ENCODE measurements around the gene TMEM131.
"Not testable (repeated sequence)": the region's sequence is repeated elsewhere in the genome, so short reads cannot be mapped to it uniquely, and the experiment has no call there.

Gene TMEM131

DNA sequence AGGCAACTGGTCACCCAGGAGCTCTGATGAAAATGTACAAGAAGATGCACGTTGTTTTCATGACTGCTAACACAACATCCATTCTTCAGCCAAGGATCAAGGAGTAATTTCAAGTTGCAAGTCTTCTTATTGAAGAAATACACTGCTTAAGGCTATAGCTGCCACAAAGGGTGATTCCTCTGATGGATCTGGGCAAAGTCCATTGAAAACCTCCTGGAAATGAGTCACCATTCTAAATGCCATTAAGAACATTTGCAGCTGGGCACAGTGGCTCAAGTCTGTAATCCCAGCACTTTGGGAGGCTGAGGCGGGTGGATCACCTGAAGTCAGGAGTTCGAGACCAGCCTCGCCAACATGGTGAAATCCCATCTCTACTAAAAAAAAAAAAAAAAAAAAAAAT lies 142.7 kb downstream of the TMEM131 start:
- DNase-seq = not testable (repeated sequence)

DNA sequence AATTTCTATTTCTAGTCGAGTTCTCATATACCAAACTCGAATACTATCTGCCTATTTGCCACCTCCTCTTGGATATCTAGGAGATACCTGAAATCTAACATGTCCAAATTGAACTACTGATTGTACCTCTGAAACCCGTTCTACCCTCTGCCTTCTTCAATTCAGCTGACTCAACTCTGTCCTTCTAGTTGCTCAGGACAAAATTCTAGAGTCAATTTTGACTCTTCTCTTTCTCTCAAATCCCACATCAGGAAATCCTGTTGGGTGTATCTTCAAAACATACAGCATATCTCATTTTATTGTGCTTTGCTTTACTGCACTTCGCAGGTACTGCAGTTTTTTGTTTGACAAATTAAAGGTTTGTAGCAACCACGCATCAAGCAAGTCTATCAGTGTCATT lies 144.6 kb downstream of the TMEM131 start:
- DNase-seq = no peak

DNA sequence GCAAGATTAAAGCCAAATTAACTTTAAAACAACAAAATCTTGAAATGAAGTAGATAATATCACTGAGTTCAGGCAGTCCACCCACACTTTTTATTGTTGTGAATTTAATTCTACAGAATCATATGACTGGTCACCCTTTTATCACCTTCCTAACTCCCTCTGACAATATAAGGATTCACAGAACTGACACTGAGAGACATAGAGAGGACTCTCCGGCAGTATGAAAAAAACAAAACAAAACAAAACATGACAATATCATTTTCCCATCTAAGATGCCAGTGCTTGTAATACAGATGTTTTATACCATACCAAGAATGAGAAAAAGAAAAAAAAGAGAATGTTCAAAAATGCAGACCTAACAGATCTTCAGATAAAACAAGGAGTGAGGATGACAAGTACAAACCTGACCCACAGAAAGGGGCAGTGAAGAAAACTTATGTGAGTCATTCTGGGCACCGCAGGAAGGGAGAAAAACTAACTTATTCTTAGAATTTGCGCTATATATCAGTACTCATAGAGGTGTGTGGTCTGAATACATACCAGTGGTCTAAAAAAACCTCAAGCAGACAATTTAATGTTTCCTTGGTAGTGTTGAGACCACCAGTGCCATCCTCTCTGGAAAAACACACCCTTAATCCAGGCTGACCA lies 145.7 kb downstream of the TMEM131 start:
- DNase-seq = peak; percentile 9

DNA sequence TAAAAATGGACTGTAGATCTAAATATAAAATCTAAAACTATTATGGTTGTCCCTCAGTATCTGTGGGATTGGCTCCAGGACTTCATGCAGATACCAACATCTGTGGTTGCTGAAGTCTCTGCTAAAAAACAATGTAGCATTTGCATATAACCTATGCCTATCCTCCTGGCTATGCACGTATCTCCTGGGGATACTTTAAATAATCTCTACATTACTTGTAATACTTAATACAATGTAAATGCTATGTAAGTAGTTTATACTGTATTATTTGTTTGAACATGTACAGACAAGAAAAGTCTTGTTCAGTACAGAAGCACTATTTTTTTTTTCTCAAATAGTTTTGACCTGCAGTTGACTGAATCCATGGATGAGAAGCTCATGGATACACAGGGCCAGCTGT lies 147.4 kb downstream of the TMEM131 start:
- DNase-seq = no peak

DNA sequence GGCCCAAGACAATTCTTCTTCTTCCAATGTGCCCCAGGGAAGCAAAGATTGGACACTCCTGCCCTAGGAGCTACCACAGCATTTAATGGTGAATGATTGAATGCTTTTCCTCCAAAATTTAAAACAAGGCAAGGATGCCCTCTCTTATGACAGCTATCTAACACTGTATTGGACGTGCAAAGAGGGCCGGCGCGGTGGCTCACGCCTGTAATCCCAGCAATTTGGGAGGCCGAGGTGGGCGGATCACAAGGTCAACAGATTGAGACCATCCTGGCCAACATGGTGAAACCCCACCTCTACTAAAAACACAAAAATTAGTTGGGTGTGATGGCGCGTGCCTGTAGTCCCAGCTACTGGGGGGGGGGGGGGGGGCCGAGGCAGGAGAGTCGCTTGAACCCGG lies 149.0 kb downstream of the TMEM131 start:
- DNase-seq = not testable (repeated sequence)

DNA sequence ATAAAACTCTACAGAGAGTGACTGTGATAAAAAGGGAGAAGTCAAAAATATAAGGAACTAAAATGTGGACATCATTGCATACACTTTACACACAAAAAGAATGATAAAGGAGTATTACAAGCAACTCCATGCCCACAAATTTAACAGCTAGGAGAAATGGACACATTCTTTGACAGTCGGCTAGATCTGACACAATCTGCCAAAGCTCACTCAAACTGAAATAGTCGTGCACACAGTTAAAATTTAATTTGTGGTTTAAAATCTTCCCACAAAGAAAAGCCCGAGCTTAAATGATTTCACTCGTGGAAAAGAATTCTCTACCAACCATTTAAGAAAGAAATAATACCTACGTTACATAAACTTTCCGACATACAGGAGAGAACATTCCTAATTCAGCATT lies 149.9 kb downstream of the TMEM131 start:
- no peak for DNase-seq

DNA sequence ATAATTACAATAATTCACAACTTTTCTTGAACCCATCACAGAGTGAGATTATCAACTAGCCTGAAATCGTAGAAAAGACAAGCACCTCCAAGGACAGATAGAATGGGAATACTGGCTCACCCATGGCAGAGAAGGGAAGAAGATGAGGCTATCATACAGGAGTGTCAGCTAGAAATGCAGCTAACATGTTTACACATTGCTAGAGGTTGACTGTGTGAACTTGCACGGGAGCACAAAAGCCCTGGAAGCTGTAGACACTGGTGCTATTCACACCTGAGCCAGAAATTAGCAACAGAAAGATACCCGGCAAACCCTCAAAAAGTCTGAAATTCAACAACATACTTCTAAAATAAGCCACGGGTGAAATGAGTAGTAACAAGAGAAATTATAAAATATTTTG lies 150.6 kb downstream of the TMEM131 start:
- DNase-seq = no peak

DNA sequence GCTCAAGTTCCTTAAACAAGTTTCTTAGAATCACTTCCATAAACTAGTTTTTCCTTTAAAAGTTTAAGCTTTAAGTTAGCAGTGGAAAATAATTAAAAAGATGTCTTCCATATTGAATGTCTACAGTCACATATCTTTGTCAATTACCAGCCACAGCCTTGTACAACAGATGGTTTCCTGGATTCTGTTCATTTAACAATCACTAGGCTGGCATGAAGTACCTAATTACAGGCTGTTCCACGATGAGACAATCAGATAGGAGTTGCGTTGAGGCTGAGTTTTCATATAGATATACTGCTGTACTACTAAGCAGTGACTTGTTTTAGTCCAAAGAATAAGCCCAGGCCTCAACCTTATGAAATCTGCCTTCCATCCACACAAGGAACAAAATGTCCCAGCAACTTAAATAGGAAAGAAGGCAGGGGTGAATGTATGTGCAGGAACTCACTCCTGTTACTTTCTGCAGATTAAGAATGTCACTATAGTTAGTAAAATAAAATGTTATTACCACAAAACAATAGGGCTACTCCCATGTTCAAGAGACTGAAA lies 151.4 kb downstream of the TMEM131 start:
- no peak for DNase-seq

DNA sequence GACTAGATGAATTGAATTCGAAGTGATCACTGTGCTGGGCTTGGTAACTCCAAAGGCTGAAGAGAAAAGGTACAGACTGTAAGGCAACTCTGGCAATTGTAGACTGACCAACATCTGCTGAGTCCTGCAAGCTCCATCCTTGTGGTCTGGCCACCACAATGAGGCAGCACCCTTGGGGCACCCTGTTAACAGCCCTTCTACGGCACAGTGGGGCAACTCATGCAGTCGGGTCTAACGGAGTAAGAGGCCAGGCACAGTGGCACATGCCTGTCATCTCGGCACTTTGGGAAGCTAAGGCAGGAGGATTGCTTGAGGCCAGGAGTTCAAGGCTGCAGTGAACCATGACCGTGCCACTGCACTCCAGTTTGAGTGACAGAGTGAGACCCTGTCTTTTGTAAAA lies 155.6 kb downstream of the TMEM131 start:
- no peak for DNase-seq

DNA sequence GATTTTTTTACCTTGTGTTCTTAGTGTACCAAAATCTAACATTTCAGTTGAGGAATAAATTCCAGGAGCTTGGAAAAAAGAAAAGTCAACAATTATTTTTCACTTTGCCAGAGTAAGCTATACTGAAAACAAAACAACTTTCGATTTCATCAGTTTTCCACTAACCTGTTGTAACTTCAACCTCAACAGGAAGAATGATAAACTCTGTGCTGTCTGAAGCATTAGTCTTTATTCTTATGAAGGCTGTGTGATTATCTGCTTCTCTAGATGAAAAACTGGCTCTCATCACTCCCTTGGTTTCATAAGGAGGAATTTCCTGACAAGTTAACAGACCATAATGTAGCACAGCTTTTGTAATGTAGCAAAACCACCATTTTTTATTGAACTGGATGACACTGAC lies 161.1 kb downstream of the TMEM131 start:
- DNase-seq = no peak

DNA sequence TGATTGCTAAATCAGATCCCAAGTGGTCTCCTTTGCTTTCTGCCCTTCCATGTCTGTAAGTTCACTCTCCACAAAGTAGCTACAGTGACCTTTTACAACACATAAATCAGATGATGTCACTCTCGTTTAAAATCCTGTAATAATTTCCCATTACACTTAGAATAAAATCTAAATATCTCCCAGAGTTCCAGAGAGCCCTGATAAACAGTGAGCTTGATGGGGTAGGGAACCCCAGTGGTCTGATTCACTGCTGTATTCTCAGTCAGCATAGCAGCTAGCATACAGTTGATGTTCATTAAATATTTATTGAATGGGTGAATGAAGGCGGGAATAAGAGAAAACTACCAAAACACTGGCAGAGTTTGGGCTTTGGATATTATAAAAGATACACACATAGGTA lies 164.6 kb downstream of the TMEM131 start:
- no peak for DNase-seq

DNA sequence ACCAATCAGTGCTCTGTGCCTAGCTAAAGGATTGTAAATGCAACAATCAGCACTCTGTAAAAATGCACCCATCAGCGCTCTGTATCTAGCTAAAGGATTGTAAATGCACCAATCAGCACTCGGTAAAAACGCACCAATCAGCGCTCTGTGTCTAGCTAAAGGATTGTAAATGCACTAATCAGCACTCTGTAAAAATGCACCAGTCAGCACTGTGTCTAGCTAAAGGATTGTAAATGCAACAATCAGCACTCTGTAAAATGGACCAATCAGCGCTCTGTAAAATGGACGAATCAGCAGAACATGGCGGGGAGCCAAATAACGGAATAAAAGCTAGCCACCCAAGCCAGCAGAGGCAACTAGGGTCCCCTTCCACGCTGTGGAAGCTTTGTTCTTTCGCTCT lies 166.5 kb downstream of the TMEM131 start:
- DNase-seq = not testable (repeated sequence)

DNA sequence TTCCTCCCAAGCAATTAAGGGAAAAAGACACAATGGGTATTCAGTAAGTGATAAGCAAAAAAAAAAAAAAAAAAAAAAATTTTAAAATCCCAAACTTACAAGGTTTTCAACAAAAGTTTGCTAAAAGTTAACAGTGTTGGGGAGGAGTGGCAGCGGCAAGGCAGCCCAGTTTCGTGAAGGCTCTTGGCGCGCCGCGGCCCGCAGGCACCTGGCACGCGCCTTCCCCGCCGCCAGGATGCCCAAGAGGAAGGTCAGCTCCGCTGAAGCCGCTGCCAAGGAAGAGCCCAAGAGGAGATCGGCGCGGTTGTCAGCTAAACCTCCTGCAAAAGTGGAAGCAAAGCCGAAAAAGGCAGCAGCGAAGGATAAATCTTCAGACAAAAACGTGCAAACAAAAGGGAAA lies 168.7 kb downstream of the TMEM131 start:
- DNase-seq = not testable (repeated sequence)

DNA sequence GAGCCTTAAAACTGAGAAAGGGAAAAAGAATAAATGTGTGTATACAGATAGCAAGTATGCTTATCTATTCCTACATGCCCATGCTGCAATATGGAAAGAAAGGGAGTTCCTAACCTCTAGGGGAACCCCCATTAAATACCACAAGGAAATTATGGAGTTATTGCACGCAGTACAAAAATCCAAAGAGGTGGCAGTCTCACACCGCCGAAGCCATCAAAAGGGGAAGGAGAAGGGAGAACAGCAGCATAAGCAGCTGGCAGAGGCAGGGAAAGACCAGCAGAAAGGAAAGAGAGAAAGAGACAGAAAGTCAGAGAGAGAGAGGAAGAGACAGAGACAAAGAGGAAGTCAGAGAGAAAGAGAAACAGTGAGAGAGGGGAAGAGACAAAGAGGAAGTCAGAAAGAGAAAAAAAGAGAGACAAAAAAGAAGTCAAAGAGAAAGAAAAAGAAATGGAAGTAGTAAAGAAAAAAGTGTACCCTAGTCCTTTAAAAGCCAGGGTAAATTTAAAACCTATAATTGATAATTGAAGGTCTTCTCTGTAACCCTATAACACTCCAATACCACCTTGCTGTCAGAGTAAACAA lies 169.4 kb downstream of the TMEM131 start:
- not testable (repeated sequence) for DNase-seq

DNA sequence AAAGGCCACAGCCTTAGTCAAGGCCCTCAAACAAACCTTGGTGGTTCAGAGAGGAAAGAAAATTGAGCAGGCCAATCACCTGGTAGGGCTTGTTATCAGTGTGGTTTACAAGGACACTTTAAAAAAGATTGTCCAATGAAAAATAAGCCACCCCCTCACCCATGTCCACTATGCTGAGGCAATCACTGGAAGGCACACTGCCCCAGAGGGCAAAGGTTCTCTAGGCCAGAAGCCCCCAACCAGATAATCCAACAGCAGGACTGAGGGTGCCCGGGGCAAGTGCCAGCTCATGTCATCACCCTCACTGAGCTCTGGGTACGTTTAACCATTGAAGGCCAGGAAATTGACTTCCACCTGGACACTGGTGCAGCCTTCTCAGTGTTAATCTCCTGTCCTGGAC lies 171.7 kb downstream of the TMEM131 start:
- DNase-seq = not testable (repeated sequence)

DNA sequence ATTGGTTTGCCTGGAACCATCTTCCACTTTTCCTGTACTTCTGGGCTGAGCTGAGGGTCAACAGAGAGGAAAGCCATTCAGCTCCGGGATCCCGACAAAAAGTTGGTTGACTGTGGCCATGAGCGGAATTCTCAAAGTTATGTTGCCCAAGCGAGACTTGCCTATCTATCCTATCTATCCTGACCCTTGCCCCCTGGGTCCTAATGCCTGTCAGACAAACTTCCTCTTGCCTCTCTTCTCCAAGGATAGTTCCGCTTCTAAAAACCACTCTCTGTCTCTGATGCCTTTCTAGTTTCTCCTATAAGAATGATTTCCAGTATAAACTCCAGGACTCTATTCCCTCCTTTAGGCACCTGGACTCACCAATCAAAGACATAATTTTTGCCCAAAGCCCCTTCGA lies 173.9 kb downstream of the TMEM131 start:
- DNase-seq = not testable (repeated sequence)

DNA sequence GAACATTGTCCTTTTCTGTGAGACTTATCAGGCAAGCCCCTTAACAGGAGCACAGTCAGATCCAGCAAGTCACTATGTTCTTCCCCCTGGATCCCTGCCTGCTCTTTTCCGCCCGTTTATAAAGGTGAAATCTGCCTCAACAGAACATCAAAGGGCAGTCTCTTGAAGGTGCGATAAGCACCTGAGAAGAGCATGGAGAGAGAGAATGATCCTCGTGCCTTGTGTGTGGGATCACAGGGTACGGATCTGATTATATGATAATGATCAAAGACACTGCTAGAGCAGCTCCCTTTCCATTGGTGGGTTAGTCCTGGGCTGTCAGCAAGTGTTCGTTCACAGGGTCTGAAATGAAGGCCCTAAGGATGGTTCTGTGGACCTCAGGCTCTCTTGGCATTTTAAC lies 176.0 kb downstream of the TMEM131 start:
- no peak for DNase-seq

DNA sequence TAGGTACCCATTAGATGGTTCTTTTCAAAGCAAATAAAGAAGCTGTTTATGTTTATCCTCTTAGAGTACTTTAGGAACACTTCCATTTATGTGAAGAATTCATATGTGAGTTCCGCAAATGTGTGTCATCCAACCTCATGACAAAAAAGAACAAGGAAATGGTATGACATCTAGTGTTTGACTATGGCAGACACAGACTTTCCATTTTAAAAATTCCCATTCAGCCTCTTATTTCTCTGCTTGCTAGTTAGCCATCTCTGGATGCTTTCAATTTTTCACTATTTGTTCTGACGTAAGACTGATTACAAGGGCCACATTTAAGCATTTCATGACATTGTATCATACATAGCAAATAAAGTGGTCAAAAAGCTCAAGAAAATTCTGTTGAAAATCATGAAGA lies 179.3 kb downstream of the TMEM131 start:
- DNase-seq = no peak

DNA sequence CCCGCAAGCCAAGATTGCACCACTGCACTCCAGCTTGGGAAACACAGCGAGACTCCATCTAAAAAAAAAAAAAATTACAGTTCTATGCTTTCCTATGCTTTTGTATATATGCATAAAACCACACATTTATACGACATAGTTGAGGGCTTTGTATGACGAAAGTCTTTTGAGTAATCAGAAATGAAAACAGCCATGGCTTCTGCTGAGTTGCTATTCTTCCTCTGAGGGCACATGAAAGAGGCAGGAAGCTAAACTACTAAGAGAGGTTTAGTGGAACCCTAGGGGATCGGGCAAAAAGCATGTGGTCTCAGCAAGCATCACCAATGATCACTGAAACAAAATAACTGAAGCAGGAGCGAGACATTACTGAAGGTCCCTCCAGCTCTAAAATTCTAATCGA lies 182.8 kb downstream of the TMEM131 start:
- no peak for DNase-seq

DNA sequence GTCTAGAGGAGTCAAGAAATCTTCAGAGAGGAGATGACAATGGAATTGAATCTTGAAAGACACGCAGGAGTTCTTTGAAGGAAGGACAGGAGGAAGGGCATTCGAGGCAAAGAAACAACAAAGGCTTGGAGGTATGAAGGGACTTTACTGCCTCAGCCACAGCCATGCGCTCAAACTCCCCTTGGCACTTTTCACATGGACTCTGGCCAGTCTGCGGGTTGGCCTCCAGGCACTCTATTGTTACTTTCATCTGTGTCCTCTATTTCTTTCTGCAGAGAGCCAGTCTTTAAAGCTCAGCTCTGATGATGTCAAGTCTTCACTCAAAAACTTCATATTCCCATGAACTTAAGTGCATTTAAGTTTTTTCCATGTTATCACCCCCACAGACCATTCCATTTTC lies 186.9 kb downstream of the TMEM131 start:
- DNase-seq = no peak

DNA sequence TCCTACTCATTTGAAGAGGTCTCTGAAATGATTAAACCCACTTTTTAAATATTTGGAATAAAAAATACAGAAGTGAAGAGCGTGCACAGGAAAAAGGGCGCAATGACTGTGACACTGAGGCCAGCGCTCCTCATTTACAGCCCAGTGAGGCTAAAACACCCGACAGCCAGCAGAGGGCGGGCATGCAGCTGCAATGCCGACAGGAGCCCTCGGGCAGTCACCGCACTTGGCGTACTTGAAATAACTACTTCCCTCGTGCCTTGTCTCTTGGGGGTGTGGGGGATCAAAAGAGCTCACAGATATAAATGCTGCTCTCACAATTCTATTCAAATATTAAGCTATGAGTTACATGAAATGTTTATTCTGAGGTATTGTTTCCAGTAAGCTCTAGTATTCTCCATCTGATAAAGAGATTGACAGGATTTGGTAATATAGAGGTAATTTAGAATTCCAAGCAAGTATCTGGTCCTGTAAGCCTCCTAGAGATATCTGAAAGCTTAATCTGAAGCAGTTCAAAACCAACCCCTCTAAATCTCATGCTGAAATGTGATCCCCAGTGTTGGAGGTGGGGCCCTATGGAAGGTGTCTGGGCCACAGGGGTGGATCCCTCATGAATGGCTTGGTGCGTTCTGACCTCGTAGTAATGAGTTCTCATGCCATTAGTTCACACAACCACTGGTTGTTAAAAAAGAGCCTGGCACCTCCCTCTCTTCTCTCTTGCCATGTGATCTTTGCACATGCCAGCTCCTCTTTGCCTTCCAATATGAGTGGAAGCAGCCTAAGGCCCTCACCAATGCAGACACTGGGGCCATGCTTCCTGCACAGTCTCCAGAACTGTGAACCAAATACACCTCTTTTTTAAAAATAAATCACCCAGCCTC lies 188.8 kb downstream of the TMEM131 start:
- DNase-seq = peak; percentile 49

DNA sequence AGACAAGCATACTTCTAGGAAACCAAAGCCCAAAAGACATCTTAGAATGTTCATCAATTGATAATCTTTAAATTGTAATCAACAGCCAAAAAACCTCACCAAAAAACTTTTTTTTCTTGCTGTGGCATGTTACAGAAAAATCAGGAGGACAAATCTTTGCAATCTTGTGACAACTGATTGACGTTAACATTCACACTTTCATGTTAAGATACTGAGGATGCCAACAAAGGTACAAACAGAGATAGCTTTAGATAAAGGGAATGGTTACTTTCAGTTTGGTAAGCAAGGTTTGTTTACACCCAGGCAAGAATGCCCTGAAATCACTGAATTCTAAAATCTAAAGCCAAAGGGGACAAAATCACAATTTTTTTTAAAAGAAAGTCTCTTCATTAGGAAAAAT lies 190.0 kb downstream of the TMEM131 start:
- DNase-seq = no peak

DNA sequence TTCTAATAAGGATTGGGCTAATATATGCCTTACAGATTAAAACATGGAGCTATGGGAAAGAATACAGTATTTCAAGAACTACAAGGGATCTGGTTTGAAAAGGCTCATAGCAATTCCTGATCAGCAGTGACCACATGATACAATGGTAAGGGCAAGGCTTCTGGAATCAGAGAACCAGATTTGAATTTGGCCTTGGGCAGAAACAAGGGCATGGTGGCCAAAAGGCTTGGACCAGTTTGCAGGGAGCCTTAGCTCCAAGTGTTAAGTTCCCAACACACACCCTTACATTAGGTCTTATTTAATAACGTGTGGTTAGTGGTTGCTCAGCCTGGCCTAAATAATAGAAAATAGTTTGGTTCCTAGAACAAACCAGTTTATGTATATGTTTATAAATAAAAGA lies 194.7 kb downstream of the TMEM131 start:
- no peak for DNase-seq

DNA sequence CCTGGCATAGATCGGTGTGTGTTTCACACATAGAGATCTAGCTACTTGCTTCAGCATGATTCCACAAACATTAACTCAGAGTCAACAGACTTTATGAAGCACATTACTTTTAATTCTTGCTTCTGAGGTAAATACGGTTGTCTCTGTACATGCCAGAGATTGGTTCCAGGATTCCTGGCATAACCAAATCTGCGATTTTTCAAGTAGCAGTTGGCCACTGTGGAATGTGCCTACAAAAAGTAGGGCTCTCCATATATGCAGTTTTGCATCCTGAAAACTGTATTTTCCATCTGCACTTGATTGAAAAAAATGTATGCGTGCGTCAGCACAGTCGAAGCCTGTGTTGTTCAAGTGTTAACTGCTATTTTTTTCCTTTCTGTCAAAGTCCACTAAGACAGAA lies 197.3 kb downstream of the TMEM131 start:
- DNase-seq = no peak

Measured in NK-92 treated with Interleukin-12 subunit alpha and Interleukin-12 subunit beta, amount 100 ng/mL, for 24 hours (cell line).